IPS-15b (cell line): ENCODE results near the gene MAP2K2.
"Not testable (repeated sequence)": the region's sequence is repeated elsewhere in the genome, so short reads cannot be mapped to it uniquely, and the experiment has no call there.

Experiments used
- H3K27me3 ChIP-seq: one replicate; pipeline ENCODE4 v1.6.1; 2013; ENCODE audit warnings: low read length; ENCODE audit not compliant: control insufficient read depth, insufficient read depth
- H3K36me3 ChIP-seq: one replicate; pipeline ENCODE4 v1.6.1; 2013; ENCODE audit warnings: low read length; ENCODE audit not compliant: control insufficient read depth, insufficient read depth
- H3K4me1 ChIP-seq: one replicate; pipeline ENCODE4 v1.6.1; 2013; ENCODE audit warnings: mild to moderate bottlenecking, low read length; ENCODE audit not compliant: control insufficient read depth, insufficient read depth
- H3K4me3 ChIP-seq: one replicate; pipeline ENCODE4 v1.5.1; 2013; ENCODE audit warnings: low read depth, low read length
- H3K9ac ChIP-seq: one replicate; pipeline ENCODE4 v1.6.1; 2013; ENCODE audit warnings: low read depth, mild to moderate bottlenecking, low read length
- H3K9me3 ChIP-seq: one replicate; pipeline ENCODE4 v1.6.1; 2013; ENCODE audit warnings: mild to moderate bottlenecking, low read length; ENCODE audit not compliant: control insufficient read depth, insufficient read depth

Gene MAP2K2

GRCh38 chr19:4123615-4124568 lies at the start of gene MAP2K2:
Gene MAP2K2, minus strand, starts transcription at chr19:4124122. Its CDS starts 247 bp downstream, at chr19:4123875.
- Histone ChIP-seq H3K27me3 (no peaks in the 10 kb centered on the region), H3K36me3 (peaks cover 8% of the 10 kb centered on the region), H3K4me3 (peak within 1 kb of the TSS; percentile 86), H3K9me3 (no peaks in the 10 kb centered on the region), H3K9ac (peak within 1 kb of the TSS; percentile 87), H3K4me1 (peaks cover 2% of the 10 kb centered on the region)

- Histone ChIP-seq H3K27me3 (peaks cover 10% of the 10 kb centered on the region), H3K36me3 (peaks cover 2% of the 10 kb centered on the region), H3K4me3 (peak overlapping the region; percentile 41), H3K9me3 (no peaks in the 10 kb centered on the region), H3K9ac (no peak overlapping the region), H3K4me1 (no peaks in the 10 kb centered on the region)
These were observed 49.0 kb upstream of the MAP2K2 start for GRCh38 chr19:4172861-4173473.

GRCh38 chr19:4171676-4172075 lies 47.8 kb upstream of the MAP2K2 start:
- Histone ChIP-seq H3K27me3 (peaks cover 10% of the 10 kb centered on the region), H3K36me3 (peaks cover 2% of the 10 kb centered on the region), H3K9me3 (no peaks in the 10 kb centered on the region), H3K9ac (no peak overlapping the region), H3K4me3 (no peak overlapping the region), H3K4me1 (no peaks in the 10 kb centered on the region)

GRCh38 chr19:4164262-4164661 lies 40.3 kb upstream of the MAP2K2 start:
- no peaks in the 10 kb centered on the region for H3K4me1 ChIP-seq
- no peaks in the 10 kb centered on the region for H3K9me3 ChIP-seq
- no peaks in the 10 kb centered on the region for H3K36me3 ChIP-seq
- no peak overlapping the region for H3K9ac ChIP-seq
- H3K27me3 ChIP-seq: no peaks in the 10 kb centered on the region
- no peak overlapping the region for H3K4me3 ChIP-seq

GRCh38 chr19:4161415-4162077 lies 37.6 kb upstream of the MAP2K2 start:
- Histone ChIP-seq H3K9me3 (no peaks in the 10 kb centered on the region), H3K4me3 (no peak overlapping the region), H3K36me3 (no peaks in the 10 kb centered on the region), H3K4me1 (no peaks in the 10 kb centered on the region), H3K27me3 (no peaks in the 10 kb centered on the region), H3K9ac (no peak overlapping the region)

GRCh38 chr19:4157971-4158370 lies 34.0 kb upstream of the MAP2K2 start:
- not testable (repeated sequence) for H3K27me3 ChIP-seq, H3K9ac ChIP-seq, H3K36me3 ChIP-seq, H3K4me3 ChIP-seq, H3K4me1 ChIP-seq, H3K9me3 ChIP-seq

- Histone ChIP-seq H3K9ac (no peak overlapping the region), H3K27me3 (no peaks in the 10 kb centered on the region), H3K36me3 (no peaks in the 10 kb centered on the region), H3K9me3 (no peaks in the 10 kb centered on the region), H3K4me1 (no peaks in the 10 kb centered on the region), H3K4me3 (no peak overlapping the region)
These were observed 33.2 kb upstream of the MAP2K2 start for GRCh38 chr19:4157164-4157563.

- Histone ChIP-seq H3K36me3 (no peaks in the 10 kb centered on the region), H3K27me3 (no peaks in the 10 kb centered on the region), H3K4me3 (no peak overlapping the region), H3K4me1 (no peaks in the 10 kb centered on the region), H3K9ac (no peak overlapping the region), H3K9me3 (no peaks in the 10 kb centered on the region)
These were observed 30.8 kb upstream of the MAP2K2 start for GRCh38 chr19:4154571-4155312.

- Histone ChIP-seq H3K36me3 (no peaks in the 10 kb centered on the region), H3K4me3 (no peak overlapping the region), H3K27me3 (no peaks in the 10 kb centered on the region), H3K9me3 (no peaks in the 10 kb centered on the region), H3K4me1 (no peaks in the 10 kb centered on the region), H3K9ac (no peak overlapping the region)
These were observed 28.5 kb upstream of the MAP2K2 start for GRCh38 chr19:4152241-4152998.

- Histone ChIP-seq H3K4me1 (no peaks in the 10 kb centered on the region), H3K9ac (no peak overlapping the region), H3K27me3 (no peaks in the 10 kb centered on the region), H3K36me3 (no peaks in the 10 kb centered on the region), H3K4me3 (no peak overlapping the region), H3K9me3 (no peaks in the 10 kb centered on the region)
These were observed 27.7 kb upstream of the MAP2K2 start for GRCh38 chr19:4151623-4152022.
